GM21723 (cell line): ENCODE data around the gene CHCHD6.

Experiments used
- ATAC-seq: cut with Tn5 transposase; IDR thresholded peaks from one replicate; pipeline ENCODE4 v1.9.1; 2021; ENCODE audit warnings: mild to moderate bottlenecking, moderate library complexity; ENCODE audit not compliant: unreplicated experiment

CHCHD6 gene

GRCh38 chr3:126704494-126705214, 614 bp downstream of the CHCHD6 start:
- peak; percentile 7 for ATAC-seq

- no peak for ATAC-seq
Observed at GRCh38 chr3:126706631-126707030, 2.6 kb downstream of the CHCHD6 start.

DNA sequence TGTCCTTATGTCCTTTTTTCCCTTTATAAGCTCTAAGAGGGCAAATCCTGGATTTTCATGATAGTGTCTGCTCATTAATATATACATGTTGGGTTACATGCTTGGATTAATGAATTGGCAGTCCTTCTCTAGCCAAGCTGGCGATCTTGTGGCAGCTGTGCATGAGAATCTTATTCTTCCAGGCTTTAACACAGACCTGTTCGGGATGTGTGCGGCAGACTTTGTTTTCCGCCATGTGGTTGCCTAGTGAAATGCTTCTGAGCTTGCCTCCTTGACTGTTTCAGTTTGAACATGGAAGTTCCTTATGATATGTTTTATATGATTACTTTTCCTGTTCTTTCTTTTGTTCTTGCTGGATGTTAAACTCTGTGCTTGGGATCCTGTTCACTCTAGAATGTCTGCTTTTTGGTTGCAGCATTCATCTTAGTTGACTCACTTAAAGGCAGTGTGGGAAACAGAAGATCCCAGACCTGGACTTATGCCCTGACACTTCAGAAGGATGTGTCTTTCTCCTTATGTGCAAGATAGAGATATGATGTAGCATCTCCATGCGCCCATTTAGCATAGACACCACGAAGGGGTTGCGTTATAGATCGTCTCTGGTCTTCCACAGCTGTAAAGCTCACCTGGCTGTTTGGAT, 7.2 kb downstream of the CHCHD6 start:
- no peak for ATAC-seq

GRCh38 chr3:126713199-126713598, 9.2 kb downstream of the CHCHD6 start:
- ATAC-seq: no peak

DNA sequence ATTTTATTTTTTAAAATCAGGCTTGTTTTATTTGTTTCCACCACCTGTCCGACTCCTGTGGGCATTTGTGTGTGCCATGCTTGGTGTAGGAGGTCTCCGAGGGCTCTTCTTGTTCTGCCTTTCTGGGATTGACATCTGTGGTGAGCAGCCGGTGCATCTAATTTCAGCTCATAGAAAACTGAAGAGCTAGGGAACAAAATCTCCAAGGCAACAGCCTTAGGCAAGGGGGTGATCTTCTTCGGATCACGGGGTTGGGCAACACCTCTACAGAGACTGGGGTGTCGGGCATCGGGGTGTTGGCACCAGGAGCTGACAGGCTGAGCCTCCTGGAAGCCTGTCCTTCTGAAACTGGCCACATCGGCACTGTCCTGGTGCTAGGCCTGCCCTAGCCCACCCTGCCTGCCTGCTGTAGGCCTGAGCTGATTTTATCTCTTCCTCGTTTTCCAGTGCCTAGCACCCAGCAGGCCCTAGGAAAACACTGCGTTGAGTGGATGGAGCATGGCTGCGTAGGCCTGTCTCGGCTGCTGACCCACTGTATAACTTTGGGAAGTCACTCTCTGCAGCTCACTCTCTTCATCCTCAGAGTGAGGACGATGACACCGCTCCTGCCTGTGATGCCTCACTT, 10.3 kb downstream of the CHCHD6 start:
- no peak for ATAC-seq

DNA sequence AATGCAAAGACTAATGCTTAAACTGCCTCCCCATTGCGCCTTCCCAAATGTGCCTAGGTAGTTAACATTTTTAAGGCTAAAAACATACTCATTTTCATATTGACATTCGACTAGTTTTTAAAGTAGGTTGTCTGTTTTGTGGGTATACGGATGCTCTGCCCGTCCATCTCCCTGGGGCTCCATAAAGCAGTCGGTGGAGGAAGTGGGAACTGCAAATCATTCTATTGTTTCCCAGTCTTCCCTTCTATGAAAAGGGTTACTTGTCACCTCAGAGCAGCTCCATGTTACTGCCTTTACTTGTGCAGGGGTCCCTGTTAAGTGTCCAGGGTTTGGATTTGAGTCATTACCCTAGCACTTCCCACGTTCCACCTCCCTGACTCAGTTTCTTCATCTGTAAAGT, 10.9 kb downstream of the CHCHD6 start:
- no peak for ATAC-seq

DNA sequence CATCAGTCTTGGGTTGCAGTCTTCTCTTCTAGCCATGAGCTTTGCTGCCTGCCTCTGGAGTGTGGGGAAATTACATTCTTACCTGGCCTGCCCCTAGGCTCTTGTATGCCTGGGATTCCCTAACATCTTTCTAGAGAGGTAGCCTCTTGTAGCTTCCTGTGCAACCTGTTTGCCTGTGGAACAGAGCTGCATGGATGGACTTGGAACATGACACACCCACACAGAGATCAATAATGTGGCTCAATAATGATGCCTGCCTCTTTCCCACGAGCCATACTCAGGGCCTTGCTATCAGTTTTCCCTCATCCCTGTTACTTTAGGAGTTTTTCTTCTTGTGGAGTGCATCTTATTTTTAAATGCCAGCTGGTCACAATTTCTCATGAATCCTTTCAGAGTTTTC, 11.4 kb downstream of the CHCHD6 start:
- no peak for ATAC-seq

GRCh38 chr3:126716057-126716456, 12.0 kb downstream of the CHCHD6 start:
- no peak for ATAC-seq

GRCh38 chr3:126718561-126719445, 14.8 kb downstream of the CHCHD6 start:
- ATAC-seq: no peak

DNA sequence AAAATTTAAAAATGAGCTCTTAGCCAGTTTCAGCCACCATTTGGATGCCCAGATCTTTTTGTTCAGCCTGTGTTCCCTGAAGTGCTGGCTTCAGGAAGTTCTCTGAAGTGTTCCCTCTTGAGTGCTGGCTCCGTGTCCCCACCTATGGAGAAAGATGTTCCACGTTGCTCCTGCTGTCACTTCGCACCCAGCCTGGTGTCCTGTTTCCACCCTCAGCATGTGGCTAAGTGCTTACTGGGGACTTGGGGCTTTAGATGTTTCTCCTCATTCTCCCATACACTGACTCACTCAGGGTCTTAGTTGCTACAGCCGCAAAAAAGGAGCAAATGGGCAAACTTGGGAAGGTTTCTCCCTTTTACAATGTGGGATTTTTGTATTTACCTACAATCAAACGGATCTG, 16.6 kb downstream of the CHCHD6 start:
- no peak for ATAC-seq

- no peak for ATAC-seq
Observed at GRCh38 chr3:126721246-126721645, 17.2 kb downstream of the CHCHD6 start.

GRCh38 chr3:126723237-126723636, 19.2 kb downstream of the CHCHD6 start:
- ATAC-seq: no peak

DNA sequence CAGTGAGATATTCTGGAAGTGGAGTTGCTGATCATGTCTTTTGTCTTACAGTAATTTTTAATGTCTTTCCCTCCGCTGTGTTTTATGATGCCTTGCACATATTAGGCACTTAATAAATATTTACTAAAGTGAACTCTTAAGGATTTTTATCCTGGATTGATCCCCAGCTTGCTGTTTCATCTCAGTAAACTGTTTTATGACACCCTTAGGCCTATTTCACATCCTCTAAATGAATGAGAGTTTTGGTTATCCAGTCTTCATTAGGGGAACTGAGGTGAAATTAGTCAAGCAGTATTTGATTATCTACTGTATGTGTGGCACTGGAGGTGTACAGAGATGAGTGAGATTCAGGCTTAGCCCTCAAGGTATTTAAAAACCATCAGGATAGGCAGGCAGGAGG, 19.8 kb downstream of the CHCHD6 start:
- no peak for ATAC-seq

GRCh38 chr3:126728680-126729079, 24.6 kb downstream of the CHCHD6 start:
- no peak for ATAC-seq

GRCh38 chr3:126730376-126730775, 26.3 kb downstream of the CHCHD6 start:
- ATAC-seq: no peak

- ATAC-seq: peak; percentile 60
Observed at GRCh38 chr3:126731044-126731443, 27.0 kb downstream of the CHCHD6 start.

GRCh38 chr3:126732281-126733060, 28.4 kb downstream of the CHCHD6 start:
- no peak for ATAC-seq

- ATAC-seq: no peak
Observed at GRCh38 chr3:126733061-126733430, 29.0 kb downstream of the CHCHD6 start.

DNA sequence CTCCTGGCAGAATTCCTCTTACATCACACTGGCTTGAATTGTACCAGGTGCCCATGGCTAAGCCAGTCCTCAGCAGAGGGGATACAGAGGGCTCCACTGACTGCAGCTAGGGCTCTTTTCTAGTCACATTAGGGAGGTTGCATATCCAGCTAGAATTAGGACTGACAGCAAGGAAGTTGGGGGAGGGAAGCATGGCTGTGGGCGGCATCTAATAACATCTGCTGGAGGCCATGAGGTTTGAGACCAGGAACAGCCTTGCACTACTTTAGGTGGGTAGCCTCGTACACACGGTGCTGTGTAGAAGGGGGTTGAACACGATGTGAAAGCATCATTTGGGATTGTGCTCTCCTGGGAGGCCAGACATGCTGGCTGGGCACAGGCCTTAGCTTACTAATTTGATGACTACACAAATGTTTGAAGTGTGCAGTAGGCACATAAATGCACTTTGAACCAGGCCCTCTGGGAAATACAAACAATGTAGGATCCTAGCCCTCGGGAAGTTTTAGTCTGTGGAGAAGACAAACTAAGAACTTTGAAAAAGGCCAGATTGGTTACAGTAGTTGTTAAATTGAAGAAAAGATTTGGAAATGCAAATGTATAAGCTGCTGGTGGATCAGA, 30.2 kb downstream of the CHCHD6 start:
- ATAC-seq: no peak

GRCh38 chr3:126737527-126737926, 33.5 kb downstream of the CHCHD6 start:
- no peak for ATAC-seq
